HL-60 (cell line): ENCODE results near the gene DUOX2.
"Not testable (repeated sequence)": the region's sequence is repeated elsewhere in the genome, so short reads cannot be mapped to it uniquely, and the experiment has no call there.

Experiments used
- DNase-seq, 2 experiments: peaks; one replicate each; pipeline ENCODE4 v3.0.0-alpha.2; 2010 to 2020; ENCODE audit warnings: low read depth in 1 of 2, low spot score in 1 of 2
- H3K27ac ChIP-seq: fragments of 250-450 bp; sonication (Bioruptor Pico); replicated peaks from 2 replicates; pipeline ENCODE4 v1.5.1; 2020; ENCODE audit warnings: mild to moderate bottlenecking, moderate library complexity
- H3K27me3 ChIP-seq: fragments of 250-450 bp; sonication (Bioruptor Pico); 2 replicates; pipeline ENCODE4 v1.5.1; 2021; ENCODE audit warnings: mild to moderate bottlenecking, moderate library complexity; ENCODE audit not compliant: insufficient read depth, poor library complexity, severe bottlenecking
- H3K4me3 ChIP-seq: replicated peaks from 2 replicates; pipeline ENCODE4 v1.5.1; 2011; ENCODE audit warnings: mild to moderate bottlenecking, control low read depth, low read length; ENCODE audit not compliant: insufficient read depth
- GABPA ChIP-seq: IDR thresholded peaks from 2 replicates; pipeline ENCODE4 v1.6.1; 2012; ENCODE audit warnings: low read depth
- POLR2AphosphoS5 ChIP-seq: IDR thresholded peaks from 2 replicates; pipeline ENCODE4 v1.6.1; 2012; ENCODE audit warnings: low read depth
- REST ChIP-seq: IDR thresholded peaks from 2 replicates; pipeline ENCODE4 v1.6.1; 2012; ENCODE audit warnings: low read depth; ENCODE audit not compliant: insufficient replicate concordance
- SPI1 ChIP-seq: IDR thresholded peaks from 2 replicates; pipeline ENCODE4 v1.6.1; 2012; ENCODE audit warnings: low read depth, mild to moderate bottlenecking, borderline replicate concordance
- TF ChIP-seq, protein P1 (sequence below): IDR thresholded peaks from one replicate; pipeline ENCODE4 v1.5.1; 2011; ENCODE audit warnings: low read length, control low read depth, inconsistent platforms; ENCODE audit not compliant: insufficient read depth

Gene DUOX2

DNA sequence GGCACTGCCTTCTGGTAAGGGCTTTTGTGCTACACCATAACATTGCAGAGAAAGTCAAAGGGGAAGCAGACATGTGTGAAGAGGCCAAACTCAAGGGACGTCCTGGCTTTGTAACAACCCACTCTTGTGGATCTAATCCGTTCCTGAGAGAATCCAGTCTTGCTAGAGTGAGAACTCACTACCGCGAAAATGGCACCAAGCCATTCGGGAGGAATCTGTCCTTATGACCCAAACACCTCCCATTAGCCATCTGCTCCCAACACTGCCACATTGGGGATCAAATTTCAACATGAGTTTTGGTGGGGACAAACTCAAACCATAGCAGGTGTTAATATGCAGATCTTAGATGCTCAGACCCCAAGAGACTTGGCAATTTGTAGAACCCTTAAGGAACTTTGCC is 34.8 kb downstream of the DUOX2 start:
- not testable (repeated sequence) for H3K27ac ChIP-seq, H3K27me3 ChIP-seq, H3K4me3 ChIP-seq, DNase-seq

DNA sequence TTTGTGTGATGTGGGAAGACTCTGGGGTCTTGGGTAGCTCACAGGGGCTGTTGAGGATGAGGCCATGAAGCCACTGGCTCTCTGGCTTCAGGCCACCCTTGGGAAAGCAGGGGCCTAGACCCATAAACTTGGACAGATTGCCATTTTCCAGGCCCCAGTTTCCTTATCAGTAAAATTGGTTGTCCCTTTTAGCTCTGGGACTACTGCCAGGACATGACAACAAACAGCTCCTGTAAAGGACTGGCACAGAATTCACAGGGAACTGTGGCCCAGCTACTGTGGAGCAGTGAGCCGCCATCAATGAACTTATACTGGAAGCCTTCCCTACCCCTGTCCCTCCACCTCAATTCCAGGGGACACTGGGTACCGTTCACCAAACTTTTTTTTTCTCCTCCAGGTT is 36.6 kb downstream of the DUOX2 start:
- not testable (repeated sequence) for H3K27ac ChIP-seq, H3K4me3 ChIP-seq, H3K27me3 ChIP-seq, DNase-seq

DNA sequence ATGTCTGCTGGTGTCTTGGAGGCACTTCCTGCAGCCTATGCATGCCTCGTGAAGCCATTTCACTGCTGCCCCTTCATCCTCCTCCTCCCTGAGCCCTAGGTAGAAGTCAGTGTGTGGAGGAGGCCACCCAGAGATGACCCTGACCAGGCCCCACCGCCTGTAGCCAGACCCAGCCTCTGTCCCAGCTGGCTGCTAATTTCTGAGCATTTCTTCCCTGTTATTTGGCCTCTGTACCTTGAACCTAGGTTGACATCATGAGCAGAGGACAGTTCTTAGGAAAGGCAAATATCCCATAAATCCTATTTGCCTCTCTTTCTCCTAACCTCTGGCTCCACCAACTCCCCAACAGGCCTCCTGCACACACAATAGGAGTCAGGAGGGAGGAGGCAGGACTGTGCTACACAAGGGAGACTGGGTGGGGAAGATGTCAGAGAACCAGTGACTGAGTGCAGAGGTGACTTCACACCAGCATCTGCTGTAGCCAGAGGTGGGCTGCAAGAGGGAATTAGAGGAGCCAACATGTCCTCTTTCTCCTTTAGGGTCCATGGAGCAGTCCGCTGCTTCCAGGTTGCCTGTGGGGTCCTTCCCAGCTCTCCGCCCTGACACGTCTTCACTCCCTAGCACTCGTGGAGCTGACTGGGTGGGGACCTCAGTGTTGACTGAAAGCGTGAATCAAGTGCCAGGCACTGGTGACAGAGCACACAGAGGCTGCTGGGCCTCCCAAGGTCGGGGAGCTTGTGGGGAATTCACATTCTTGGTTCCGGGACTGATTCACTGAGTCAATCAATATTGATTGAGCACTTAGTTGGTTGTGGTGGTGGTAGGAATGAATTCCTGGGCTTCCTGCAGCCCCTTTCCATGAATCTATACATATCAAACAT is 38.3 kb downstream of the DUOX2 start:
- H3K4me3 ChIP-seq, H3K27me3 ChIP-seq, DNase-seq, H3K27ac ChIP-seq: not testable (repeated sequence)

DNA sequence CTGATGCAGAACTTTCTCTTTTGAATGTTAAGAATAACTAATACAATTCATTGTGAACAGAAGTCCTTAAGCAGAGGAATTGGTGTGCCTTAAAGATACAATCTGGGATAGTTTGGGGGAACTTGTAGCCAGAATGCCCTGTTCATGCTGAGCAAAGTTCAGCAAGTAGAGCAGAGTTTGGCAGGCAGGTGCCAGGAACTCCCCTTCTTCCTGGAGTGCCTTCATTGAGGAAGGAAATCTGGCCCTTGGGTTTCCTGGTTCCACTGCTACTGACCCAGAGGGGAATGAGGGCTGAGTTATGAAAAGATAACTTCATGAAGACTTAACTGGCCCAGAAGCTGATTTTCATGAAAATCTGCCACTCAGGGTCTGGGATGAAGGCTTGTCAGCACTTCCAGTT is 40.4 kb downstream of the DUOX2 start:
- DNase-seq, H3K27me3 ChIP-seq, H3K27ac ChIP-seq, H3K4me3 ChIP-seq: not testable (repeated sequence)

DNA sequence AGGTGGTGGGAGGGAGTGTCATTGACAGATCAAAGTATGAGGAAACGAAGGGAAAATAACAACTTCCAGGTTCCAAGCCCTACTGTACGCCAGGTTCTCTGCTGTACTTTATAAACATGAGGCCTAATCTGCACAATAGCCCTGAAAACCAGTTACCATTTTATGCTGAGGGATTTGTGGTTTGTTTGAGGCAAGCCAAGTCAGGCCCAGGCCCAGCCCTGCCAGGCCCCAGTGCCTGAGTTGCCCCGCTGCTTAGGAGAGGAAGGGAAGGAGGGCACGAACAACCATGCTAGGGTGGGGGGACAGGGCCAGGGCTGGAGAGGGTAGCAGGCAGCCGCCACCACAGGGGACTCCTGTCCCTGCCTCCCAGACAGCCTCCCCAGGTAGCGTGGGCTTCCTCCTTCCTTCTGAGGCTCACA is 44.0 kb downstream of the DUOX2 start:
- H3K27me3 ChIP-seq, H3K4me3 ChIP-seq, H3K27ac ChIP-seq, DNase-seq: not testable (repeated sequence)

GRCh38 chr15:45064386-45064785 is 49.6 kb downstream of the DUOX2 start:
- TF ChIP-seq, protein P1, sequence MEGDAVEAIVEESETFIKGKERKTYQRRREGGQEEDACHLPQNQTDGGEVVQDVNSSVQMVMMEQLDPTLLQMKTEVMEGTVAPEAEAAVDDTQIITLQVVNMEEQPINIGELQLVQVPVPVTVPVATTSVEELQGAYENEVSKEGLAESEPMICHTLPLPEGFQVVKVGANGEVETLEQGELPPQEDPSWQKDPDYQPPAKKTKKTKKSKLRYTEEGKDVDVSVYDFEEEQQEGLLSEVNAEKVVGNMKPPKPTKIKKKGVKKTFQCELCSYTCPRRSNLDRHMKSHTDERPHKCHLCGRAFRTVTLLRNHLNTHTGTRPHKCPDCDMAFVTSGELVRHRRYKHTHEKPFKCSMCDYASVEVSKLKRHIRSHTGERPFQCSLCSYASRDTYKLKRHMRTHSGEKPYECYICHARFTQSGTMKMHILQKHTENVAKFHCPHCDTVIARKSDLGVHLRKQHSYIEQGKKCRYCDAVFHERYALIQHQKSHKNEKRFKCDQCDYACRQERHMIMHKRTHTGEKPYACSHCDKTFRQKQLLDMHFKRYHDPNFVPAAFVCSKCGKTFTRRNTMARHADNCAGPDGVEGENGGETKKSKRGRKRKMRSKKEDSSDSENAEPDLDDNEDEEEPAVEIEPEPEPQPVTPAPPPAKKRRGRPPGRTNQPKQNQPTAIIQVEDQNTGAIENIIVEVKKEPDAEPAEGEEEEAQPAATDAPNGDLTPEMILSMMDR, result no peak
- TF ChIP-seq REST (no peak), POLR2AphosphoS5 (no peak), SPI1 (no peak), GABPA (no peak)
- no peaks in the 10 kb centered on the region for H3K27me3 ChIP-seq
- no peak for DNase-seq
- H3K27ac ChIP-seq, result no peak overlapping the region
- no peak overlapping the region for H3K4me3 ChIP-seq

DNA sequence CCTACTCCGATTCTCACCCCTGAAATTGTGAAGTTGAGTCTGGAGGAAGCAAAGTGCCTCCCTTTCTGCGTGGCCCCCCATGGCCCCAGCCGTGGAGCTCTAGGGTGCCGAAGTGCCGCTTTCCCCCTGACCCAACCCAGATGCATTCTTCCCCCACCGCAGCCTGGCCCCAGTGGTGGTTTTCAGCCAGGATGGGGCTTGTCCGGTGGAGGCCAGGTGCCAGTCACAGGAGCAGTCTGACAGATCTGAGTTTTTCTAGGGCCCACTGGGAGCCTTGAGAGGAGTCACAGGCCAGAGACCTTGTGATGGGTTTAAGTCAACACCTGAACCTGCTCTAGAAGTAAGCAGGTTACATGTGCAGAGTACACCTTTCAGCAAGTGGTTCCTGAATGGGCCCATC is 51.7 kb downstream of the DUOX2 start:
- H3K27me3 ChIP-seq, H3K27ac ChIP-seq, H3K4me3 ChIP-seq, DNase-seq: not testable (repeated sequence)
